EL (cell line): ENCODE results near the gene FOXO3.

Experiments used
- DNase-seq: peaks from one replicate; pipeline ENCODE4 v3.0.0-alpha.2; 2016

The FOXO3 gene

GRCh38 chr6:108716801-108717791, 156.4 kb downstream of the FOXO3 start:
- no peak for DNase-seq

- DNase-seq, result no peak
These were observed 158.8 kb downstream of the FOXO3 start for GRCh38 chr6:108719477-108719876.

- no peak for DNase-seq
These were observed 160.1 kb downstream of the FOXO3 start for GRCh38 chr6:108720827-108721226.

- no peak for DNase-seq
These were observed 160.6 kb downstream of the FOXO3 start for GRCh38 chr6:108721286-108721685.

- DNase-seq, result no peak
These were observed 162.9 kb downstream of the FOXO3 start for GRCh38 chr6:108723594-108723993.

GRCh38 chr6:108726726-108727339, 166.1 kb downstream of the FOXO3 start:
- DNase-seq, result no peak

GRCh38 chr6:108727966-108728730, 167.4 kb downstream of the FOXO3 start:
- no peak for DNase-seq

- no peak for DNase-seq
These were observed 168.1 kb downstream of the FOXO3 start for GRCh38 chr6:108728826-108729225.

GRCh38 chr6:108730635-108731515, 170.2 kb downstream of the FOXO3 start:
- DNase-seq, result no peak

- peak; percentile 82 for DNase-seq
These were observed 171.6 kb downstream of the FOXO3 start for GRCh38 chr6:108732091-108732870.

GRCh38 chr6:108733051-108733450, 172.3 kb downstream of the FOXO3 start:
- DNase-seq, result no peak

- DNase-seq, result no peak
These were observed 173.1 kb downstream of the FOXO3 start for GRCh38 chr6:108733706-108734265.
